ENCODE data around the gene RERE. TPM values are rescaled to one million over a fixed set of nuclear protein-coding genes. Genes with fewer than 3 reads are reported as not detected.

RERE gene
- total RNA-seq, 1 donor from 2014 or later: 80.3 TPM

DNA sequence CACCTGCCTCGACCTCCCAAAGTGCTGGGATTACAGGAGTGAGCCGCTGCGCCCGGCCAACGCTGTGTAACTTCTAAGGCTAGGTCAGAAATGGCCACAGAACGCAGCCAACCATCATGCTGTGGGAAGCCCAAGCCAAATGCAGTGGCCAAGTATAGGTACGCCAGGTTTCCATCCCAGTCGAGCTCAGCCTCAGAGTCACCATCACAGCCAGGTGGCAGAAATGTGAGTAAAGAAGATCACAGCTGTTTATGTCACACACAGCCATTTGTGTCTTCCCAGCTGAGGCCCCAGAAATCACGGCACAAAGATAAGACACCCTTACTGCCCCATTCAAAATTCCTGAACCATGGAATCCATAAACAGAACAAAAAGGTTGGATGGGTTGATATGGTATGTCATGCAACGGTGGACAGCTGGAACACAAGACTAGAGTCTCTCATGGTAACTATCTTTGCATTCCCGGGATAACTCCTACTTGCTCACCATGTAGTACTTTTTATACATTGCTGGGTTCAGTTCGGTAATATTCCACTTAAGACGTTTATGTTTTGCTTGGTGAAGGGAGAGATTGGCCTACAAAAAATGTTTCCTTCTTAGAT is 415.2 kb downstream of the RERE start:
- TF ChIP-seq POLR2A (IDR thresholded peaks at IDR 0.05) (no peak), POLR2AphosphoS5 (IDR thresholded peaks at IDR 0.05; ENCODE audit: insufficient read depth in 1 of 2, low read depth in 1 of 2) (no peak)
- TF ChIP-seq, protein P1, sequence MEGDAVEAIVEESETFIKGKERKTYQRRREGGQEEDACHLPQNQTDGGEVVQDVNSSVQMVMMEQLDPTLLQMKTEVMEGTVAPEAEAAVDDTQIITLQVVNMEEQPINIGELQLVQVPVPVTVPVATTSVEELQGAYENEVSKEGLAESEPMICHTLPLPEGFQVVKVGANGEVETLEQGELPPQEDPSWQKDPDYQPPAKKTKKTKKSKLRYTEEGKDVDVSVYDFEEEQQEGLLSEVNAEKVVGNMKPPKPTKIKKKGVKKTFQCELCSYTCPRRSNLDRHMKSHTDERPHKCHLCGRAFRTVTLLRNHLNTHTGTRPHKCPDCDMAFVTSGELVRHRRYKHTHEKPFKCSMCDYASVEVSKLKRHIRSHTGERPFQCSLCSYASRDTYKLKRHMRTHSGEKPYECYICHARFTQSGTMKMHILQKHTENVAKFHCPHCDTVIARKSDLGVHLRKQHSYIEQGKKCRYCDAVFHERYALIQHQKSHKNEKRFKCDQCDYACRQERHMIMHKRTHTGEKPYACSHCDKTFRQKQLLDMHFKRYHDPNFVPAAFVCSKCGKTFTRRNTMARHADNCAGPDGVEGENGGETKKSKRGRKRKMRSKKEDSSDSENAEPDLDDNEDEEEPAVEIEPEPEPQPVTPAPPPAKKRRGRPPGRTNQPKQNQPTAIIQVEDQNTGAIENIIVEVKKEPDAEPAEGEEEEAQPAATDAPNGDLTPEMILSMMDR (IDR thresholded peaks at IDR 0.05): no peak
- intact Hi-C loops (cut with DNase I): no loop called here
- H3K27ac ChIP-seq: no peak overlapping the region
- H3K4me1 ChIP-seq: peaks cover 40% of the 10 kb centered on the region
- H3K36me3 ChIP-seq: peaks cover 0 to 17% of the 10 kb centered on the region in 2 donors
- no peak overlapping the region for H3K4me3 ChIP-seq
- no peaks in the 10 kb centered on the region for H3K9me3 ChIP-seq
- DNase-seq (ENCODE audit: extremely low spot score in 2 of 2): peak in 1 of 2 donors; percentile 44
- no peaks in the 10 kb centered on the region for H3K27me3 ChIP-seq

DNA sequence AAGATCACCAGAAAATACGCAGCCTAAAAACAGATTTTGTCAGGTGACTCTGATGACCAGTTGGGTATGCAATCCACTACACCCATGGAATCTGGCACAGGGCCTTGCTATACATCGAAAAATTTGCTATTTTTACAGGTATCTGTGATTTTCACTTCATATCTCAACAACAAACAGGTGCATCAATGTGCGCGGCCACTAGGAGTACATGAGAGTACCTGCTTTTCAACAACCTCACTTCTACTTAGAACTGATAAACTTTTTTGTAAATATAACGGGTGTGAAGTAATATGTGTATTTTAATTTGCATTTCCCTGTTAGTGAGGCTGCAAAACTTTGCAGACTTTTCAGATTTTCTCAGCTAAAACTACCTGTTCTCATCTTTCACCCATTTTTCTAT is 418.8 kb downstream of the RERE start:
- Histone ChIP-seq H3K4me1 (peaks cover 53% of the 10 kb centered on the region), H3K27me3 (no peaks in the 10 kb centered on the region), H3K36me3 (peaks cover 0 to 9% of the 10 kb centered on the region in 2 donors), H3K4me3 (no peak overlapping the region), H3K27ac (no peak overlapping the region), H3K9me3 (no peaks in the 10 kb centered on the region)
- intact Hi-C loops (cut with DNase I): no loop called here
- DNase-seq (ENCODE audit: extremely low spot score in 2 of 2): peak in 1 of 2 donors; percentile 47
- TF ChIP-seq, protein P1 (IDR thresholded peaks at IDR 0.05): no peak
- TF ChIP-seq POLR2AphosphoS5 (IDR thresholded peaks at IDR 0.05; ENCODE audit: insufficient read depth in 1 of 2, low read depth in 1 of 2): no peak
- no peak for TF ChIP-seq POLR2A (IDR thresholded peaks at IDR 0.05)

DNA sequence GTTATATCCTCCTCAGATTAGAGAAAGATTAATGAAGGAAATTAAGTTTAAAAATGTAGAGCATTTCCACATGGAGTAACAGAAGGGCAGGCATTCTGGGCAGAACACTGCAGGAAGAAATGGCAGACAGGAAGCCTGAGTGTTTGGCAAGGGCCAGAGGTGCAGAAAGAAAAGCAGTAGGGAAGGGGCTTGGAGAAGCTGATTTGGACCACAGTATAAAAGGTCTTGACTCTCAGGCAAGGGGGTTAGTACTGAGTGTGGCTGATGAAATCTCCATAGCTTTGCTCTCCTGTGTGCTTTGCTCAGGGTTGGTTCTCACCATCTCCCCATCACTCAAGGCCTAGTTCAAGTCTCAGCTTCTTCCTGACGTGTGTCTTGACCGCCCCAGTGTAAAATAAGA is 419.4 kb downstream of the RERE start:
- peak overlapping the region; percentile 49 for H3K27ac ChIP-seq
- no peaks in the 10 kb centered on the region for H3K27me3 ChIP-seq
- no peaks in the 10 kb centered on the region for H3K9me3 ChIP-seq
- peaks cover 53% of the 10 kb centered on the region for H3K4me1 ChIP-seq
- intact Hi-C loops (cut with DNase I): no loop called here
- peaks cover 0 to 9% of the 10 kb centered on the region in 2 donors for H3K36me3 ChIP-seq
- no peak overlapping the region for H3K4me3 ChIP-seq
- TF ChIP-seq, protein P1 (IDR thresholded peaks at IDR 0.05): no peak
- TF ChIP-seq POLR2AphosphoS5 (IDR thresholded peaks at IDR 0.05; ENCODE audit: insufficient read depth in 1 of 2, low read depth in 1 of 2) (no peak), POLR2A (IDR thresholded peaks at IDR 0.05) (no peak)
- peak in 1 of 2 donors; percentile 72 for DNase-seq (ENCODE audit: extremely low spot score in 2 of 2)

GRCh38 chr1:8397511-8397910 is 419.9 kb downstream of the RERE start:
- no peak overlapping the region for H3K4me3 ChIP-seq
- intact Hi-C loops (cut with DNase I): no loop called here
- TF ChIP-seq POLR2A (IDR thresholded peaks at IDR 0.05): no peak
- no peak for TF ChIP-seq POLR2AphosphoS5 (IDR thresholded peaks at IDR 0.05; ENCODE audit: insufficient read depth in 1 of 2, low read depth in 1 of 2)
- TF ChIP-seq, protein P1 (IDR thresholded peaks at IDR 0.05): no peak
- H3K27me3 ChIP-seq: no peaks in the 10 kb centered on the region
- H3K4me1 ChIP-seq: peaks cover 59% of the 10 kb centered on the region
- peak in 1 of 2 donors; percentile 25 for DNase-seq (ENCODE audit: extremely low spot score in 2 of 2)
- H3K9me3 ChIP-seq: no peaks in the 10 kb centered on the region
- peak overlapping the region; percentile 49 for H3K27ac ChIP-seq
- H3K36me3 ChIP-seq: peaks cover 0 to 9% of the 10 kb centered on the region in 2 donors

GRCh38 chr1:8396786-8397406 is 420.5 kb downstream of the RERE start:
- TF ChIP-seq, protein P1 (IDR thresholded peaks at IDR 0.05): no peak
- no peak for TF ChIP-seq POLR2A (IDR thresholded peaks at IDR 0.05)
- TF ChIP-seq POLR2AphosphoS5 (IDR thresholded peaks at IDR 0.05; ENCODE audit: insufficient read depth in 1 of 2, low read depth in 1 of 2): no peak
- Histone ChIP-seq H3K27ac (peak overlapping the region; percentile 49), H3K4me1 (peaks cover 63% of the 10 kb centered on the region), H3K4me3 (no peak overlapping the region), H3K27me3 (no peaks in the 10 kb centered on the region), H3K36me3 (peaks cover 0 to 4% of the 10 kb centered on the region in 2 donors), H3K9me3 (no peaks in the 10 kb centered on the region)
- intact Hi-C loops (cut with DNase I): no loop called here
- peak in 1 of 2 donors; percentile 89 for DNase-seq (ENCODE audit: extremely low spot score in 2 of 2)
